B cell (primary cell): ENCODE results near the gene DLG1. TPM values are rescaled to one million over a fixed set of nuclear protein-coding genes. Genes with fewer than 3 reads are reported as not detected.

Experiments
- ATAC-seq: fragments of 200-7000 bp; cut with Tn5 transposase; one replicate; pipeline ENCODE4 v1.10.0; 2021; ENCODE audit warnings: low read depth, mild to moderate bottlenecking, moderate number of reproducible peaks, moderate library complexity
- CTCF ChIA-PET: fragments of 350-600 bp; sonication (Branson Sonifier 250); formaldehyde crosslinking; loops from one replicate; lab custom pipeline; 2021; ENCODE audit warnings: antibody characterized with exemption, inconsistent platforms; lab: Charles Lee
- POLR2A ChIA-PET: fragments of 350-600 bp; sonication (Branson Sonifier 250); formaldehyde crosslinking; loops from one replicate; lab custom pipeline; 2021; ENCODE audit warnings: antibody characterized with exemption; lab: Charles Lee
- DNase-seq: peaks from one replicate; pipeline ENCODE4 v3.0.0; 2013
- H2AFZ ChIP-seq: 2 replicates; pipeline ENCODE4 v1.6.1; 2012; ENCODE audit warnings: mild to moderate bottlenecking, low read depth, low read length; ENCODE audit not compliant: insufficient read depth, poor library complexity, severe bottlenecking
- H3K27ac ChIP-seq, 2 donors: 1 replicate in 1 of 2; 2 replicates in 1 of 2; pipeline ENCODE4 v1.5.1; 2012 to 2013; ENCODE audit warnings: low read length in 2 of 2, mild to moderate bottlenecking in 2 of 2, moderate library complexity in 1 of 2
- H3K27me3 ChIP-seq, 4 experiments: fragments of 200-600 bp in 1 of 4; sonication (generic) in 1 of 4; replicated peaks in 1 of 4; 1 replicate in 2 of 4; 2 replicates in 2 of 4; pipeline versions ENCODE4 v1.6.1 to v1.7.0; 2013 to 2016; ENCODE audit warnings: low read length in 3 of 4, mild to moderate bottlenecking in 2 of 4, mixed read lengths in 1 of 4, moderate library complexity in 1 of 4; ENCODE audit not compliant: insufficient read depth in 4 of 4, control insufficient read depth in 3 of 4; ENCODE audit errors: control extremely low read depth in 1 of 4
- H3K36me3 ChIP-seq, 2 experiments: replicated peaks in 1 of 2; 1 replicate in 1 of 2; 2 replicates in 1 of 2; pipeline versions ENCODE4 v1.6.1 to v1.7.1; 2013; ENCODE audit warnings: low read length in 1 of 2; ENCODE audit not compliant: insufficient read depth in 2 of 2, control insufficient read depth in 1 of 2; ENCODE audit errors: control extremely low read depth in 1 of 2, extremely low read depth in 1 of 2
- H3K4me1 ChIP-seq, 2 donors: fragments of 200-600 bp in 1 of 2; sonication (generic) in 1 of 2; 1 replicate in 1 of 2; 2 replicates in 1 of 2; pipeline versions ENCODE4 v1.5.1 to v1.6.1; 2013 to 2017; ENCODE audit warnings: low read length in 2 of 2; ENCODE audit not compliant: control insufficient read depth in 2 of 2, insufficient read depth in 2 of 2
- H3K4me2 ChIP-seq: replicated peaks from 2 replicates; pipeline ENCODE3; 2012; ENCODE audit warnings: mild to moderate bottlenecking, low read depth, low read length; ENCODE audit not compliant: poor library complexity, severe bottlenecking
- H3K4me3 ChIP-seq, 5 experiments: fragments of 200-600 bp in 1 of 5; sonication (generic) in 1 of 5; 1 replicate in 3 of 5; 2 replicates in 2 of 5; pipeline versions ENCODE4 v1.5.1 to v1.7.0; 2011 to 2016; ENCODE audit warnings: low read length in 4 of 5, mild to moderate bottlenecking in 4 of 5, low read depth in 2 of 5, control low read depth in 1 of 5, moderate library complexity in 1 of 5; ENCODE audit not compliant: insufficient read depth in 1 of 5; ENCODE audit errors: control extremely low read depth in 1 of 5, extremely low read depth in 1 of 5
- H3K79me2 ChIP-seq: fragments of 200-600 bp; sonication (generic); one replicate; pipeline ENCODE4 v1.6.0; 2016; ENCODE audit warnings: low read length; ENCODE audit not compliant: control insufficient read depth, insufficient read depth
- H3K9ac ChIP-seq: fragments of 200-600 bp; sonication (generic); 2 replicates; pipeline ENCODE4 v1.6.1; 2017; ENCODE audit warnings: mild to moderate bottlenecking, low read length, moderate library complexity
- H3K9me3 ChIP-seq, 3 donors: one replicate each; pipeline versions ENCODE4 v1.6.1 to v1.7.1; 2013; ENCODE audit warnings: low read length in 2 of 3; ENCODE audit not compliant: control insufficient read depth in 2 of 3, insufficient read depth in 1 of 3; ENCODE audit errors: control extremely low read depth in 1 of 3
- H4K20me1 ChIP-seq: 2 replicates; pipeline ENCODE4 v1.6.0; 2012; ENCODE audit warnings: mild to moderate bottlenecking, low read length; ENCODE audit not compliant: insufficient read depth, control insufficient read depth, poor library complexity, severe bottlenecking
- H3K27ac Mint-ChIP-seq: one replicate; pipeline ENCODE4 v1.8.0; 2021; ENCODE audit warnings: mixed read lengths
- H3K27me3 Mint-ChIP-seq: one replicate; pipeline ENCODE4 v1.8.0; 2021; ENCODE audit warnings: mixed read lengths
- H3K4me1 Mint-ChIP-seq: one replicate; pipeline ENCODE4 v1.8.0; 2021; ENCODE audit warnings: mixed read lengths
- H3K4me3 Mint-ChIP-seq: one replicate; pipeline ENCODE4 v1.8.0; 2021; ENCODE audit warnings: mixed read lengths
- H3K9me3 Mint-ChIP-seq: one replicate; pipeline ENCODE4 v1.8.0; 2022; ENCODE audit warnings: mixed read lengths; ENCODE audit not compliant: insufficient read depth
- EZH2 ChIP-seq: IDR thresholded peaks from 2 replicates; pipeline ENCODE4 v1.6.1; 2012; ENCODE audit warnings: borderline replicate concordance, low read depth, mild to moderate bottlenecking, moderate library complexity, low read length; ENCODE audit not compliant: insufficient read depth, poor library complexity, severe bottlenecking
- WGBS: methylation state at CpG from one replicate; pipeline ENCODE4 v1.1.5; 2013; ENCODE audit warnings: missing lambda C conversion rate; ENCODE audit not compliant: insufficient coverage; 5-methylcytosine and 5-hydroxymethylcytosine counted together
- intact Hi-C: fragments of 100-400 bp; cut with micrococcal nuclease; formaldehyde crosslinking; loops from one replicate; pipeline ENCODE4 v1.10.0; 2022
- polyA plus RNA-seq: library from polyadenylated mRNA; depleted of rRNA; stranded (reverse); fragments of >200 nt; gene quantifications from 2 replicates; pipeline ENCODE4 v1.2.3, GENCODE V29; 2012
- total RNA-seq, 2 donors: library from RNA; stranded (reverse); fragments of 120-200 nt in 1 of 2; gene quantifications; 1 replicate in 1 of 2; 2 replicates in 1 of 2; pipeline versions ENCODE4 v1.2.3 to v1.2.4, GENCODE V29; 2013 to 2022
- TF ChIP-seq, protein P1 (sequence below): fragments of 200-600 bp; IDR thresholded peaks from one replicate; pipeline ENCODE4 v1.8.0; 2022; ENCODE audit warnings: antibody characterized with exemption, mild to moderate bottlenecking

Gene DLG1
- total and polyA plus RNA-seq, 2 donors (not counting 1 experiment from before 2014, with no cell fraction given): 23.4 to 114 TPM

DNA sequence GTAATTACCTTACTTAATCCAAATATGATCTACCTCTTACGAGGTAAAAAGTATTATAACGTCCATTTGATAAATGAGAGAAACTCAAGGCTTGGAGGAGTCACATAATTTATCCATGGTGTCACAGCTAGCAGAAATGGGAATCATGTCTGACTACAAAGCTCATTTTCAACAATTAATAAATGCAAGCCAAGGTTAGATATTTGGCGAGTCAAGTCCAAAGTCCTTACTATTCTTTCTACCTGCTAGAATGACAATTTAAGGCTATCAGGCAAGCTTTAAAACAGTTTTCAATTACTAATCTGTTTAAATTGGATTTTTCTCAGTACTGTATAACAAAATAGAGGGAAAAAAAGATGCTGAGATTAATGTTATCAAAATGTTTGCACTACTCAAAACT is 68.6 kb downstream of the DLG1 start:
- Histone ChIP-seq H3K27ac (no peak overlapping the region), H4K20me1 (peaks cover 32% of the 10 kb centered on the region), H3K4me3 (no peak overlapping the region), H3K9me3 (no peaks in the 10 kb centered on the region), H3K4me1 (no peaks in the 10 kb centered on the region), H3K27me3 (no peaks in the 10 kb centered on the region), H3K36me3 (no peaks in the 10 kb centered on the region), H2AFZ (no peak overlapping the region), H3K79me2 (peaks cover 70% of the 10 kb centered on the region), H3K9ac (no peak overlapping the region), H3K4me2 (no peak overlapping the region)
- POLR2A ChIA-PET: no interaction called here
- peaks cover 28% of the 10 kb centered on the region for H3K4me1 Mint-ChIP-seq
- intact Hi-C loops: no loop called here
- H3K9me3 Mint-ChIP-seq: no peaks in the 10 kb centered on the region
- ATAC-seq: no peak
- no peak for DNase-seq
- CTCF ChIA-PET: no interaction called here
- no peaks in the 10 kb centered on the region for H3K27me3 Mint-ChIP-seq
- H3K4me3 Mint-ChIP-seq: no peak overlapping the region
- H3K27ac Mint-ChIP-seq: no peak overlapping the region
- no peak for TF ChIP-seq EZH2
- TF ChIP-seq, protein P1, sequence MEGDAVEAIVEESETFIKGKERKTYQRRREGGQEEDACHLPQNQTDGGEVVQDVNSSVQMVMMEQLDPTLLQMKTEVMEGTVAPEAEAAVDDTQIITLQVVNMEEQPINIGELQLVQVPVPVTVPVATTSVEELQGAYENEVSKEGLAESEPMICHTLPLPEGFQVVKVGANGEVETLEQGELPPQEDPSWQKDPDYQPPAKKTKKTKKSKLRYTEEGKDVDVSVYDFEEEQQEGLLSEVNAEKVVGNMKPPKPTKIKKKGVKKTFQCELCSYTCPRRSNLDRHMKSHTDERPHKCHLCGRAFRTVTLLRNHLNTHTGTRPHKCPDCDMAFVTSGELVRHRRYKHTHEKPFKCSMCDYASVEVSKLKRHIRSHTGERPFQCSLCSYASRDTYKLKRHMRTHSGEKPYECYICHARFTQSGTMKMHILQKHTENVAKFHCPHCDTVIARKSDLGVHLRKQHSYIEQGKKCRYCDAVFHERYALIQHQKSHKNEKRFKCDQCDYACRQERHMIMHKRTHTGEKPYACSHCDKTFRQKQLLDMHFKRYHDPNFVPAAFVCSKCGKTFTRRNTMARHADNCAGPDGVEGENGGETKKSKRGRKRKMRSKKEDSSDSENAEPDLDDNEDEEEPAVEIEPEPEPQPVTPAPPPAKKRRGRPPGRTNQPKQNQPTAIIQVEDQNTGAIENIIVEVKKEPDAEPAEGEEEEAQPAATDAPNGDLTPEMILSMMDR: no peak
- no CpG with 5 or more reads among the region's 3 CpGs for WGBS

DNA sequence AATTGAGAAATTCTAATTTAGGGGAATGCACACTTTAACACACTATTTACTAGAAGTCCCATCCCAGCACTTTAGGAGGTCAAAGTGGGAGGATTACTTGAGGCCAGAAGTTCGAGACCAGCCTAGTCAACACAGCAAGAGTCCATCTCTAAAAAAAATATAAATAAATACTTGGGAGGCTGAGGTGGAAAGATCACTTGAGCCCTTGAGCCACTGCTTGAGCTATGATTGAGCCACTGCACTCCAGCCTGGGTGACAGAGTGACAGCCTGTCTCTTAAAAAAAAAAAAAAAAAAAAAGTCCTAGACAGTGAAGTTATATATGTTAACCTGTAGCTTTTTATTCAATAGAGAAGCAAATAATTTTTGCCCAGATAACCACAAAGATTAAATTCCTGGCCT is 69.2 kb downstream of the DLG1 start:
- no peak for ATAC-seq
- intact Hi-C loops: no loop called here
- POLR2A ChIA-PET: no interaction called here
- no peak for DNase-seq
- H3K4me3 ChIP-seq: no peak overlapping the region
- H3K27ac ChIP-seq: no peak overlapping the region
- Mint-ChIP-seq H3K4me3 (no peak overlapping the region), H3K9me3 (no peaks in the 10 kb centered on the region), H3K27me3 (no peaks in the 10 kb centered on the region), H3K27ac (no peak overlapping the region), H3K4me1 (peaks cover 27% of the 10 kb centered on the region)
- H3K4me1 ChIP-seq: no peaks in the 10 kb centered on the region
- H3K27me3 ChIP-seq: no peaks in the 10 kb centered on the region
- H3K9me3 ChIP-seq: no peaks in the 10 kb centered on the region
- H4K20me1 ChIP-seq: peaks cover 32% of the 10 kb centered on the region
- TF ChIP-seq, protein P1: no peak
- TF ChIP-seq EZH2: no peak
- CTCF ChIA-PET: no interaction called here
- H3K36me3 ChIP-seq: no peaks in the 10 kb centered on the region
- WGBS: no CpG with 5 or more reads among the region's 1 CpG
- no peak overlapping the region for H3K4me2 ChIP-seq
- no peak overlapping the region for H2AFZ ChIP-seq
- no peak overlapping the region for H3K9ac ChIP-seq
- peaks cover 69% of the 10 kb centered on the region for H3K79me2 ChIP-seq
